Ovary (tissue), 3 donors: ENCODE results near the gene STIMATE.

Experiments
- EP300 ChIP-seq: sonication (generic); formaldehyde crosslinking; IDR thresholded peaks from one replicate; pipeline ENCODE4 v1.6.1; 2017; ENCODE audit warnings: antibody characterized with exemption
- POLR2A ChIP-seq: fragments of 450-650 bp; IDR thresholded peaks from one replicate; pipeline ENCODE4 v1.6.1; 2017; ENCODE audit warnings: antibody characterized with exemption, mild to moderate bottlenecking, moderate library complexity
- TF ChIP-seq, protein P1 (sequence below), 3 donors: fragments of 450-650 bp in 2 of 3; fragments of 200-600 bp in 1 of 3; IDR thresholded peaks; one replicate each; pipeline versions ENCODE4 v1.5.1 to v1.8.0; 2016 to 2022; ENCODE audit warnings: antibody characterized with exemption in 3 of 3, mild to moderate bottlenecking in 1 of 3
- donor health status: DM: no; HTN: no; CAD: no.

DNA sequence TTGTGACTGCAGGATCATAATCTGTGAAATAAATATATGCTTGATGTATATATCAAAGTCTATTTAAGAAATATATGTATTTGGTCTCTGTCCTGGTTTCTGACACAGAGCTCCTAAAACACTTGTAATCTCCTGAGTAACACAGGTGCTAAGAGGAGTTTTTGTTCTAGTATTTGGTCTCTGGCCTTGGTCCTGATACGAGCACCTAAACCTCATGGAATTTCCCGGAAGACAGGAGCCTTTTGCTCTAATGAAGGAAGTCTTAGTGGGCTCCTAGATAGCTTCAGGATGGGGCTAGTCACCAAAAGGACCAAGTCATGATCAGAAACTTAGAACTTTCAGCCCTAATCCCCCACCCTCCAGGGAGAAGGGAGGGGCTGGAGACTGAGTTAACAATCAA is 43.3 kb downstream of the STIMATE start:
- no peak for TF ChIP-seq POLR2A
- TF ChIP-seq, protein P1, sequence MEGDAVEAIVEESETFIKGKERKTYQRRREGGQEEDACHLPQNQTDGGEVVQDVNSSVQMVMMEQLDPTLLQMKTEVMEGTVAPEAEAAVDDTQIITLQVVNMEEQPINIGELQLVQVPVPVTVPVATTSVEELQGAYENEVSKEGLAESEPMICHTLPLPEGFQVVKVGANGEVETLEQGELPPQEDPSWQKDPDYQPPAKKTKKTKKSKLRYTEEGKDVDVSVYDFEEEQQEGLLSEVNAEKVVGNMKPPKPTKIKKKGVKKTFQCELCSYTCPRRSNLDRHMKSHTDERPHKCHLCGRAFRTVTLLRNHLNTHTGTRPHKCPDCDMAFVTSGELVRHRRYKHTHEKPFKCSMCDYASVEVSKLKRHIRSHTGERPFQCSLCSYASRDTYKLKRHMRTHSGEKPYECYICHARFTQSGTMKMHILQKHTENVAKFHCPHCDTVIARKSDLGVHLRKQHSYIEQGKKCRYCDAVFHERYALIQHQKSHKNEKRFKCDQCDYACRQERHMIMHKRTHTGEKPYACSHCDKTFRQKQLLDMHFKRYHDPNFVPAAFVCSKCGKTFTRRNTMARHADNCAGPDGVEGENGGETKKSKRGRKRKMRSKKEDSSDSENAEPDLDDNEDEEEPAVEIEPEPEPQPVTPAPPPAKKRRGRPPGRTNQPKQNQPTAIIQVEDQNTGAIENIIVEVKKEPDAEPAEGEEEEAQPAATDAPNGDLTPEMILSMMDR (IDR thresholded peaks at IDR 0.05): no peak
- no peak for TF ChIP-seq EP300
